Activated naive CD4-positive, alpha-beta T cell treated with anti-CD3 and anti-CD28 coated beads for 36 hours (primary cell): ENCODE results near the gene NETO2. TPM values are rescaled to one million over a fixed set of nuclear protein-coding genes. Genes with fewer than 3 reads are reported as not detected.
"Not testable (repeated sequence)": the region's sequence is repeated elsewhere in the genome, so short reads cannot be mapped to it uniquely, and the experiment has no call there.

Experiments
- CTCF ChIA-PET: fragments of 350-600 bp; sonication (Branson Sonifier 250); formaldehyde crosslinking; loops from one replicate; lab custom pipeline; 2021; ENCODE audit warnings: antibody characterized with exemption; lab: Charles Lee
- DNase-seq: peaks from one replicate; pipeline ENCODE4 v3.0.0-alpha.2; 2020
- H3K27ac Mint-ChIP-seq: one replicate; pipeline ENCODE4 v1.8.0; 2021; ENCODE audit warnings: mild to moderate bottlenecking, mixed read lengths
- H3K27me3 Mint-ChIP-seq: one replicate; pipeline ENCODE4 v1.8.0; 2021; ENCODE audit warnings: low read depth, mixed read lengths
- H3K36me3 Mint-ChIP-seq: one replicate; pipeline ENCODE4 v1.8.0; 2021; ENCODE audit warnings: low read depth, mixed read lengths
- H3K4me1 Mint-ChIP-seq: one replicate; pipeline ENCODE4 v1.8.0; 2021; ENCODE audit warnings: low read depth, mixed read lengths
- H3K4me3 Mint-ChIP-seq: one replicate; pipeline ENCODE4 v1.8.0; 2021; ENCODE audit warnings: mild to moderate bottlenecking, moderate library complexity, mixed read lengths
- H3K9me3 Mint-ChIP-seq: one replicate; pipeline ENCODE4 v1.8.0; 2021; ENCODE audit warnings: mixed read lengths
- intact Hi-C: fragments of 100-400 bp; cut with micrococcal nuclease; formaldehyde crosslinking; loops from one replicate; pipeline ENCODE4 v1.15.1; 2023
- total RNA-seq, 2 experiments: library from RNA; stranded (reverse); gene quantifications; one replicate each; pipeline ENCODE4 v1.2.3, GENCODE V29; 2021

NETO2 gene
- total RNA-seq, 2 experiments from 2014 or later: 3.0 to 4.3 TPM

- no peak overlapping the region for H3K4me3 Mint-ChIP-seq
- peaks cover 10% of the 10 kb centered on the region for H3K27me3 Mint-ChIP-seq
- no peak for DNase-seq
These were observed 13.8 kb downstream of the NETO2 start for GRCh38 chr16:47129755-47130435.

GRCh38 chr16:47127541-47127940, 16.2 kb downstream of the NETO2 start:
- H3K27ac Mint-ChIP-seq: no peak overlapping the region
- peaks cover 10% of the 10 kb centered on the region for H3K27me3 Mint-ChIP-seq
- CTCF ChIA-PET: no interaction called here
- peaks cover 4% of the 10 kb centered on the region for H3K4me1 Mint-ChIP-seq
- intact Hi-C loops: no loop called here
- H3K9me3 Mint-ChIP-seq: no peaks in the 10 kb centered on the region
- no peak for DNase-seq
- H3K36me3 Mint-ChIP-seq: peaks cover 16% of the 10 kb centered on the region
- H3K4me3 Mint-ChIP-seq: no peak overlapping the region

More at GRCh38 chr16:47129755-47130435, 13.8 kb downstream of the NETO2 start:
- Mint-ChIP-seq H3K4me1 (peaks cover 7% of the 10 kb centered on the region), H3K36me3 (peaks cover 17% of the 10 kb centered on the region), H3K9me3 (no peaks in the 10 kb centered on the region), H3K27ac (no peak overlapping the region)
- intact Hi-C loops: no loop called here
- CTCF ChIA-PET: no interaction called here

- H3K4me3 Mint-ChIP-seq: no peak overlapping the region
- no peaks in the 10 kb centered on the region for H3K9me3 Mint-ChIP-seq
- H3K36me3 Mint-ChIP-seq: peaks cover 18% of the 10 kb centered on the region
- no peak for DNase-seq
- peaks cover 10% of the 10 kb centered on the region for H3K27me3 Mint-ChIP-seq
- CTCF ChIA-PET: interaction anchor here (1.4 kb wide), 1 partner anchor 16 kb away, joined by 6 read pairs; no protein-coding TSS in a partner anchor
- intact Hi-C loops: no loop called here
- no peak overlapping the region for H3K27ac Mint-ChIP-seq
- peaks cover 4% of the 10 kb centered on the region for H3K4me1 Mint-ChIP-seq
These were observed 18.0 kb downstream of the NETO2 start for GRCh38 chr16:47125757-47126156.

GRCh38 chr16:47113130-47113529, 30.6 kb downstream of the NETO2 start:
- no peak for DNase-seq
- H3K27ac Mint-ChIP-seq: no peak overlapping the region
- no peak overlapping the region for H3K4me3 Mint-ChIP-seq
- intact Hi-C loops: loop anchor here (5.0 kb wide), 1 partner anchor 291 kb away; no protein-coding TSS in a partner anchor
- H3K4me1 Mint-ChIP-seq: peaks cover 22% of the 10 kb centered on the region
- H3K27me3 Mint-ChIP-seq: peaks cover 5% of the 10 kb centered on the region
- no peaks in the 10 kb centered on the region for H3K9me3 Mint-ChIP-seq
- peaks cover 13% of the 10 kb centered on the region for H3K36me3 Mint-ChIP-seq
- CTCF ChIA-PET: interaction anchor here (0.6 to 2.1 kb wide), 9 partner anchors 19 to 1175 kb away, joined by 3 to 11 read pairs (median 3); no protein-coding TSS in a partner anchor

- Mint-ChIP-seq H3K36me3 (peaks cover 6% of the 10 kb centered on the region), H3K4me3 (no peak overlapping the region), H3K4me1 (peaks cover 19% of the 10 kb centered on the region), H3K27ac (no peak overlapping the region), H3K27me3 (no peaks in the 10 kb centered on the region), H3K9me3 (no peaks in the 10 kb centered on the region)
- intact Hi-C loops: loop anchor here (5.0 kb wide), 1 partner anchor 289 kb away; no protein-coding TSS in a partner anchor
- CTCF ChIA-PET: interaction anchor here (0.7 to 2.9 kb wide), 5 partner anchors 31 to 107 kb away, joined by 4 to 8 read pairs (median 5); partner anchors contain the start of gene NETO2
- no peak for DNase-seq
These were observed 32.8 kb downstream of the NETO2 start for GRCh38 chr16:47110939-47111338.

GRCh38 chr16:47109361-47109760, 34.4 kb downstream of the NETO2 start:
- H3K36me3 Mint-ChIP-seq: peaks cover 6% of the 10 kb centered on the region
- peaks cover 2% of the 10 kb centered on the region for H3K27me3 Mint-ChIP-seq
- H3K4me3 Mint-ChIP-seq: no peak overlapping the region
- CTCF ChIA-PET: interaction anchor here (1.4 to 2.9 kb wide), 2 partner anchors 11 to 32 kb away, joined by 4 to 8 read pairs; no protein-coding TSS in a partner anchor
- intact Hi-C loops: no loop called here
- no peak for DNase-seq
- H3K9me3 Mint-ChIP-seq: no peaks in the 10 kb centered on the region
- H3K4me1 Mint-ChIP-seq: peaks cover 11% of the 10 kb centered on the region
- H3K27ac Mint-ChIP-seq: no peak overlapping the region

GRCh38 chr16:47102921-47103320, 40.8 kb downstream of the NETO2 start:
- H3K4me3 Mint-ChIP-seq, CTCF ChIA-PET, DNase-seq, intact Hi-C loops, H3K9me3 Mint-ChIP-seq, H3K4me1 Mint-ChIP-seq, H3K27ac Mint-ChIP-seq: not testable (repeated sequence)
- Mint-ChIP-seq H3K36me3 (peaks cover 11% of the 10 kb centered on the region), H3K27me3 (peaks cover 19% of the 10 kb centered on the region)

GRCh38 chr16:47097154-47097553, 46.6 kb downstream of the NETO2 start:
- H3K4me3 Mint-ChIP-seq, H3K4me1 Mint-ChIP-seq, H3K9me3 Mint-ChIP-seq, DNase-seq, H3K36me3 Mint-ChIP-seq, intact Hi-C loops, H3K27ac Mint-ChIP-seq, CTCF ChIA-PET: not testable (repeated sequence)
- peaks cover 27% of the 10 kb centered on the region for H3K27me3 Mint-ChIP-seq

GRCh38 chr16:47096297-47096696, 47.4 kb downstream of the NETO2 start:
- H3K27ac Mint-ChIP-seq: no peak overlapping the region
- H3K4me1 Mint-ChIP-seq: no peaks in the 10 kb centered on the region
- intact Hi-C loops: no loop called here
- no peak overlapping the region for H3K4me3 Mint-ChIP-seq
- peaks cover 25% of the 10 kb centered on the region for H3K27me3 Mint-ChIP-seq
- peaks cover 6% of the 10 kb centered on the region for H3K36me3 Mint-ChIP-seq
- H3K9me3 Mint-ChIP-seq: no peaks in the 10 kb centered on the region
- DNase-seq: no peak
- CTCF ChIA-PET: no interaction called here

GRCh38 chr16:47084198-47084597, 59.5 kb downstream of the NETO2 start:
- CTCF ChIA-PET: interaction anchor here (1.0 kb wide), 1 partner anchor 10 kb away, joined by 3 read pairs; no protein-coding TSS in a partner anchor
- intact Hi-C loops: no loop called here

GRCh38 chr16:47082099-47082865, 61.5 kb downstream of the NETO2 start:
- Mint-ChIP-seq H3K27me3 (no peaks in the 10 kb centered on the region), H3K9me3 (no peaks in the 10 kb centered on the region), H3K36me3 (peaks cover 5% of the 10 kb centered on the region), H3K4me3 (no peak overlapping the region), H3K4me1 (no peaks in the 10 kb centered on the region), H3K27ac (no peak overlapping the region)
- no peak for DNase-seq
- intact Hi-C loops: no loop called here
- CTCF ChIA-PET: interaction anchor here (0.6 to 1.2 kb wide), 2 partner anchors 60 to 229 kb away, joined by 4 to 7 read pairs; no protein-coding TSS in a partner anchor

More at GRCh38 chr16:47084198-47084597, 59.5 kb downstream of the NETO2 start:
- no peaks in the 10 kb centered on the region for H3K27me3 Mint-ChIP-seq
- H3K4me3 Mint-ChIP-seq: no peak overlapping the region
- H3K36me3 Mint-ChIP-seq: peaks cover 5% of the 10 kb centered on the region
- no peaks in the 10 kb centered on the region for H3K9me3 Mint-ChIP-seq
- H3K27ac Mint-ChIP-seq: no peak overlapping the region
- DNase-seq: no peak
- no peaks in the 10 kb centered on the region for H3K4me1 Mint-ChIP-seq

GRCh38 chr16:47081115-47081514, 62.6 kb downstream of the NETO2 start:
- CTCF ChIA-PET: interaction anchor here (1.2 kb wide), 1 partner anchor 61 kb away, joined by 4 read pairs; no protein-coding TSS in a partner anchor
- Mint-ChIP-seq H3K27ac (no peak overlapping the region), H3K27me3 (no peaks in the 10 kb centered on the region), H3K36me3 (peaks cover 5% of the 10 kb centered on the region), H3K9me3 (no peaks in the 10 kb centered on the region), H3K4me3 (no peak overlapping the region), H3K4me1 (no peaks in the 10 kb centered on the region)
- intact Hi-C loops: no loop called here
- no peak for DNase-seq
